HepG2 (cell line): ENCODE measurements around the gene MAPK8IP3. TPM values are rescaled to one million over a fixed set of nuclear protein-coding genes. Genes with fewer than 3 reads are reported as not detected.

Experiments used
- ARID2 ChIP-seq: sonication (generic); formaldehyde crosslinking; IDR thresholded peaks from 2 replicates; pipeline ENCODE4 v1.8.1; 2022; ENCODE audit warnings: mild to moderate bottlenecking, missing genetic modification reagents, borderline replicate concordance
- CAMTA2 ChIP-seq: sonication (generic); formaldehyde crosslinking; IDR thresholded peaks from 2 replicates; pipeline ENCODE4 v1.4.0; 2020; ENCODE audit warnings: mild to moderate bottlenecking, missing genetic modification reagents, borderline replicate concordance
- CCDC6 ChIP-seq: sonication (generic); formaldehyde crosslinking; IDR thresholded peaks from 2 replicates; pipeline ENCODE4 v1.8.1; 2022; ENCODE audit warnings: mild to moderate bottlenecking, missing genetic modification reagents, moderate library complexity
- CENPX ChIP-seq: sonication (generic); formaldehyde crosslinking; IDR thresholded peaks from 2 replicates; pipeline ENCODE4 v1.9.0; 2021; ENCODE audit warnings: mild to moderate bottlenecking, missing genetic modification reagents, moderate library complexity
- FOXA1 ChIP-seq, 2 experiments: fragments of 450-650 bp in 1 of 2; sonication (generic) in 1 of 2; formaldehyde crosslinking in 1 of 2; IDR thresholded peaks; 2 replicates each; pipeline versions ENCODE4 v1.4.0 to v1.6.1; 2016 to 2020; ENCODE audit warnings: missing genetic modification reagents in 1 of 2
- MYC ChIP-seq: sonication (generic); formaldehyde crosslinking; IDR thresholded peaks from 2 replicates; pipeline ENCODE4 v1.9.0; 2021; ENCODE audit warnings: missing genetic modification reagents, borderline replicate concordance
- NAIF1 ChIP-seq: sonication (generic); formaldehyde crosslinking; IDR thresholded peaks from 2 replicates; pipeline ENCODE4 v1.5.0; 2020; ENCODE audit warnings: mild to moderate bottlenecking, missing genetic modification reagents, borderline replicate concordance
- NFE2 ChIP-seq: sonication (generic); formaldehyde crosslinking; IDR thresholded peaks from 2 replicates; pipeline ENCODE4 v1.4.0; 2020; ENCODE audit warnings: missing genetic modification reagents
- NFYB ChIP-seq: sonication (generic); formaldehyde crosslinking; IDR thresholded peaks from 2 replicates; pipeline ENCODE4 v1.4.0; 2020; ENCODE audit warnings: missing genetic modification reagents
- NKX3-1 ChIP-seq: sonication (generic); formaldehyde crosslinking; IDR thresholded peaks from 2 replicates; pipeline ENCODE4 v1.5.0; 2020; ENCODE audit warnings: missing genetic modification reagents
- SP2 ChIP-seq: sonication (generic); formaldehyde crosslinking; IDR thresholded peaks from 2 replicates; pipeline ENCODE4 v1.5.1; 2020; ENCODE audit warnings: mild to moderate bottlenecking, missing genetic modification reagents
- ZBTB7A ChIP-seq: sonication (generic); formaldehyde crosslinking; IDR thresholded peaks from 2 replicates; pipeline ENCODE4 v1.8.0; 2022; ENCODE audit warnings: mild to moderate bottlenecking, missing genetic modification reagents
- ZEB1 ChIP-seq: IDR thresholded peaks from 2 replicates; pipeline ENCODE4 v1.6.1; 2012; ENCODE audit warnings: mild to moderate bottlenecking, low read depth, inconsistent platforms; ENCODE audit not compliant: insufficient replicate concordance
- ZNF160 ChIP-seq: sonication (generic); formaldehyde crosslinking; IDR thresholded peaks from 2 replicates; pipeline ENCODE4 v1.8.0; 2022; ENCODE audit warnings: mild to moderate bottlenecking, inconsistent platforms, missing genetic modification reagents
- ZNF230 ChIP-seq: sonication (generic); formaldehyde crosslinking; IDR thresholded peaks from 2 replicates; pipeline ENCODE4 v1.4.0; 2020; ENCODE audit warnings: mild to moderate bottlenecking, missing genetic modification reagents
- ZNF335 ChIP-seq: sonication (generic); formaldehyde crosslinking; IDR thresholded peaks from 2 replicates; pipeline ENCODE4 v1.4.0; 2020; ENCODE audit warnings: missing genetic modification reagents
- ZNF432 ChIP-seq: sonication (generic); formaldehyde crosslinking; IDR thresholded peaks from 2 replicates; pipeline ENCODE4 v1.5.0; 2020; ENCODE audit warnings: missing genetic modification reagents, mild to moderate bottlenecking, borderline replicate concordance
- ZNF780A ChIP-seq: sonication (generic); formaldehyde crosslinking; IDR thresholded peaks from 2 replicates; pipeline ENCODE4 v1.8.0; 2022; ENCODE audit warnings: mild to moderate bottlenecking, missing genetic modification reagents, moderate library complexity
- ZNF781 ChIP-seq: sonication (generic); formaldehyde crosslinking; IDR thresholded peaks from 2 replicates; pipeline ENCODE4 v1.5.1; 2020; ENCODE audit warnings: borderline replicate concordance, mild to moderate bottlenecking, missing genetic modification reagents; ENCODE audit errors: not compliant biosample characterization
- ZSCAN9 ChIP-seq: IDR thresholded peaks from 2 replicates; pipeline ENCODE4 v1.6.1; 2016; ENCODE audit warnings: borderline replicate concordance
- polyA plus RNA-seq, 8 experiments: library from polyadenylated mRNA; depleted of rRNA in 3 of 8; stranded (reverse) in 7 of 8; unstranded in 1 of 8; fragments of >200 nt; fragmentation: Illumina TruSeq in 4 of 8; extraction: Trizol in 4 of 8; gene quantifications; 2 replicates each; pipeline versions ENCODE4 v1.2.1 to v1.2.3, GENCODE V29; 2011 to 2016; ENCODE audit warnings: low read depth in 4 of 8, missing spikeins in 1 of 8, mixed read lengths in 1 of 8; ENCODE audit not compliant: insufficient read depth in 1 of 8
- total RNA-seq, 5 experiments: library from RNA; depleted of rRNA; stranded (reverse); fragments of >200 nt; fragmentation: Illumina TruSeq; extraction: Trizol; gene quantifications; 2 replicates each; pipeline ENCODE4 v1.2.3, GENCODE V29; 2016; ENCODE audit warnings: low read depth in 1 of 5
- TF ChIP-seq, protein P1 (sequence below), 2 experiments: sonication (generic) in 1 of 2; formaldehyde crosslinking in 1 of 2; IDR thresholded peaks; 2 replicates each; pipeline versions ENCODE4 v1.4.0 to v1.6.1; 2016 to 2020; ENCODE audit warnings: borderline replicate concordance in 1 of 2, low read depth in 1 of 2, mild to moderate bottlenecking in 1 of 2, missing genetic modification reagents in 1 of 2
- TF ChIP-seq, protein P2 (sequence below): sonication (generic); formaldehyde crosslinking; IDR thresholded peaks from 2 replicates; pipeline ENCODE4 v1.4.0; 2020; ENCODE audit warnings: mild to moderate bottlenecking, missing genetic modification reagents, borderline replicate concordance
- TF ChIP-seq, protein P3 (sequence below): sonication (generic); formaldehyde crosslinking; conservative IDR thresholded peaks from 2 replicates; pipeline ENCODE4 v1.4.0; 2020; ENCODE audit warnings: missing genetic modification reagents

Gene MAPK8IP3
- total and polyA plus RNA-seq, 2 of the 13 experiments (the other 11 are each of a cell fraction or from before 2014, with no cell fraction given): 25.1 to 41.7 TPM

DNA sequence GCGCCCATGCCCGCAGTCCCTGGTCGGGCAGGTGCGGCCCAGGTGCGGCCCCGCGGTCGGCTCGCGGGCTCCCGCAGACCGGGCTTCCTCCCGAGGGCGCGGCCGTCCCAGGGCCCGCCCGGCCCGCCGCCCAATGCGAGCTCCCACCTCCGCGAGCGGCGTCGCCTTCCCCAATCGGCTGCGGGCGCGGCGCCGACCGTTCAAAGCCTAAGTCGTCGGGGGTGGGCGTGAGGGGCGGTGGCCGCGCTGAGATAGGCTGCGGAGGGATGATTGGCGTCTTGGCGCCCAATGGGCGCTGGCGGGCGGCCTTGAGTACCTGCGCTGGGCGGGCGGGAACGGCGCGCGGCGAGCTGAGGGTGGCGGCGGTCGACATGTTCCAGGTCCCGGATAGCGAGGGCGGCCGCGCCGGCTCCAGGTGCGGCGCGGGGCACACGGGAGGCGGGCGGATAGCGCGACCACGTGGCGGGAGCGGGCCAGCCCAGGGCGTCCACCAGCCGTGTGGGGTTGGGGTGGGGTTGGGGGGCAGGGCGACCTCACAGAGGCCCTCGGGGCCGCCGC is 28.0 kb upstream of the MAPK8IP3 start, which contains the start of gene JPT2 (continued):
- TF ChIP-seq ZNF781 (no peak), FOXA1 (IDR thresholded peaks at IDR 0.05) (no peak), FOXA1 (CRISPR knock-in tag; IDR thresholded peaks at IDR 0.05) (peak; percentile 7; the same call in 1 of the 2 replicates), ARID2 (peak; percentile 29; the same call in 1 of the 2 replicates), ZSCAN9 (peak; percentile 34; the same call in 1 of the 2 replicates), ZNF780A (CRISPR knock-in tag) (no peak), ZBTB7A (CRISPR knock-in tag) (0 out of 2 replicates have a peak, but pooled peaks have one; percentile 16), CCDC6 (CRISPR knock-in tag) (0 out of 2 replicates have a peak, but pooled peaks have one; percentile 54), CENPX (no peak), ZEB1 (peak; percentile 60), SP2 (peak; percentile 96), CAMTA2 (no peak), ZNF160 (CRISPR knock-in tag) (0 out of 2 replicates have a peak, but pooled peaks have one; percentile 65), NFE2 (CRISPR knock-in tag) (no peak), NFYB (CRISPR knock-in tag) (peak; percentile 96), ZNF432 (no peak), ZNF230 (CRISPR knock-in tag) (0 out of 2 replicates have a peak, but pooled peaks have one; percentile 4), MYC (CRISPR knock-in tag) (peak; percentile 88), NKX3-1 (CRISPR knock-in tag) (no peak), NAIF1 (no peak), ZNF335 (0 out of 2 replicates have a peak, but pooled peaks have one; percentile 15)
- TF ChIP-seq, protein P1, sequence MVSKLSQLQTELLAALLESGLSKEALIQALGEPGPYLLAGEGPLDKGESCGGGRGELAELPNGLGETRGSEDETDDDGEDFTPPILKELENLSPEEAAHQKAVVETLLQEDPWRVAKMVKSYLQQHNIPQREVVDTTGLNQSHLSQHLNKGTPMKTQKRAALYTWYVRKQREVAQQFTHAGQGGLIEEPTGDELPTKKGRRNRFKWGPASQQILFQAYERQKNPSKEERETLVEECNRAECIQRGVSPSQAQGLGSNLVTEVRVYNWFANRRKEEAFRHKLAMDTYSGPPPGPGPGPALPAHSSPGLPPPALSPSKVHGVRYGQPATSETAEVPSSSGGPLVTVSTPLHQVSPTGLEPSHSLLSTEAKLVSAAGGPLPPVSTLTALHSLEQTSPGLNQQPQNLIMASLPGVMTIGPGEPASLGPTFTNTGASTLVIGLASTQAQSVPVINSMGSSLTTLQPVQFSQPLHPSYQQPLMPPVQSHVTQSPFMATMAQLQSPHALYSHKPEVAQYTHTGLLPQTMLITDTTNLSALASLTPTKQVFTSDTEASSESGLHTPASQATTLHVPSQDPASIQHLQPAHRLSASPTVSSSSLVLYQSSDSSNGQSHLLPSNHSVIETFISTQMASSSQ (IDR thresholded peaks at IDR 0.05; ENCODE audit: low read depth): no peak
- TF ChIP-seq, protein P1 (CRISPR knock-in tag; IDR thresholded peaks at IDR 0.05; ENCODE audit: borderline replicate concordance): no peak
- TF ChIP-seq, protein P2, sequence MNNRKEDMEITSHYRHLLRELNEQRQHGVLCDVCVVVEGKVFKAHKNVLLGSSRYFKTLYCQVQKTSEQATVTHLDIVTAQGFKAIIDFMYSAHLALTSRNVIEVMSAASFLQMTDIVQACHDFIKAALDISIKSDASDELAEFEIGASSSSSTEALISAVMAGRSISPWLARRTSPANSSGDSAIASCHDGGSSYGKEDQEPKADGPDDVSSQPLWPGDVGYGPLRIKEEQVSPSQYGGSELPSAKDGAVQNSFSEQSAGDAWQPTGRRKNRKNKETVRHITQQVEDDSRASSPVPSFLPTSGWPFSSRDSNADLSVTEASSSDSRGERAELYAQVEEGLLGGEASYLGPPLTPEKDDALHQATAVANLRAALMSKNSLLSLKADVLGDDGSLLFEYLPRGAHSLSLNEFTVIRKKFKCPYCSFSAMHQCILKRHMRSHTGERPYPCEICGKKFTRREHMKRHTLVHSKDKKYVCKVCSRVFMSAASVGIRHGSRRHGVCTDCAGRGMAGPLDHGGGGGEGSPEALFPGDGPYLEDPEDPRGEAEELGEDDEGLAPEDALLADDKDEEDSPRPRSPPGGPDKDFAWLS (CRISPR knock-in tag): no peak
- TF ChIP-seq, protein P3, sequence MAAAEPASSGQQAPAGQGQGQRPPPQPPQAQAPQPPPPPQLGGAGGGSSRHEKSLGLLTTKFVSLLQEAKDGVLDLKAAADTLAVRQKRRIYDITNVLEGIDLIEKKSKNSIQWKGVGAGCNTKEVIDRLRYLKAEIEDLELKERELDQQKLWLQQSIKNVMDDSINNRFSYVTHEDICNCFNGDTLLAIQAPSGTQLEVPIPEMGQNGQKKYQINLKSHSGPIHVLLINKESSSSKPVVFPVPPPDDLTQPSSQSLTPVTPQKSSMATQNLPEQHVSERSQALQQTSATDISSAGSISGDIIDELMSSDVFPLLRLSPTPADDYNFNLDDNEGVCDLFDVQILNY (CRISPR knock-in tag): peak; percentile 92
